NCI-H2029 treated with DMSO at 0.1 percent for 48 hours (cell line): ENCODE measurements around the gene NME7.
"Not testable (repeated sequence)": the region's sequence is repeated elsewhere in the genome, so short reads cannot be mapped to it uniquely, and the experiment has no call there.

Source experiments
- DNase-seq: peaks from one replicate; lab custom pipeline; 2025; lab: John Stamatoyannopoulos, UW

NME7 gene, protein sequence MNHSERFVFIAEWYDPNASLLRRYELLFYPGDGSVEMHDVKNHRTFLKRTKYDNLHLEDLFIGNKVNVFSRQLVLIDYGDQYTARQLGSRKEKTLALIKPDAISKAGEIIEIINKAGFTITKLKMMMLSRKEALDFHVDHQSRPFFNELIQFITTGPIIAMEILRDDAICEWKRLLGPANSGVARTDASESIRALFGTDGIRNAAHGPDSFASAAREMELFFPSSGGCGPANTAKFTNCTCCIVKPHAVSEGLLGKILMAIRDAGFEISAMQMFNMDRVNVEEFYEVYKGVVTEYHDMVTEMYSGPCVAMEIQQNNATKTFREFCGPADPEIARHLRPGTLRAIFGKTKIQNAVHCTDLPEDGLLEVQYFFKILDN

DNA sequence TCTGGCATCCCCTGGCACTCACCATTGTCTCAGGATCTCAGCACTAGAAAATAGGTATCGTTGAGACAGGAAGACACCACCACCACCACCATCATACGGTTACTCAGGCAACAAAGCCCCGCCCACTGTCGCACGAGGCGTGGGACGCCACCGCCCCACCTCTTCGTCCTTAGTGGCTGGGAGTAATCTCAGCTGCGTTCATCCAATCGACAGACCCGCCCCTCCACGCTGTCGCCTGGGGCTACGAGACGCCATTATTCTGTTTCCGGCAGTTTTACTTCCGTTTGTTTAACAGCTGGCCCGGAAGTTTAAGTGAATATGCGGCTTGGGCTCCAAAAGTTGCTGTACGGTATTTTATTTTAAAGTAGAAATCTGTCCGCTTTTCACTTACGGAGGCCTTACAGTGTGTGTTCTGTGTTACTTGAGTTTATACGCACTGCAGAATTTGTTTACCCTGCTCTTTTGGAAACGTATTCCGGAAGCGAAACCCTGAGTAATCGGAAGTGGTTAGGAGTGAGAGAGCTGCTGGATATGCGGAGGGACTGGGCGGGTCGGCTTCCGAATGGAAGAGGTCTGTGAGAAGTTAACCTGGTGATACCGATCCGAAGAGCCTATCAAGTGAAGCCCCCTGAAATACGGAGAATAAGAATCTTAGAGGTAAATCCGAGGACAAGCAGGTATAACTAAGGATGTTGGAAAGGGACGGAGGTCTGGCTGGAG is at the start of gene NME7, which contains the start of gene BLZF1:
NME7 (minus strand) TSS at position 112 of the 720 bp plus-strand sequence; CDS start at position 25, 87 bp downstream.
BLZF1 (plus strand) TSS at position 510 of the 720 bp plus-strand sequence. CDS start 1,328 bp downstream, outside the sequence.
- peak; percentile 66 for DNase-seq

DNA sequence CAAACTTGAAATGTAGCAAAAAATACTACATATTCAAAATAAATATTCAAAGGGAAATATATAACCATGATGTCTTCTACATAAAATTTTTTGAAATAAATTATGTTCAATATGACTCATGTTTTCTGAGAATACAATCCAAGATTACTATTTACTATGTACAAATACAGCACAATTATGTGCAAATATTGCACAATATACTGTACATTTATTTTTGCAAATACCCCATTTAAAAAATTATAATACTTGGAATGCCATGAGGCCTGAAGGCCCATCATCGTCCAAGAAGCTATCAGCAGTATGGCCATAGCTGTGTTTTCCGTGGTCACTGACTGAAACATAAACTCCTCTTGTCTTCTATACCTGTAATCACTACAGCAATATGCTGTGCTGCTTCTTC is 47.4 kb upstream of the NME7 start:
- no peak for DNase-seq

DNA sequence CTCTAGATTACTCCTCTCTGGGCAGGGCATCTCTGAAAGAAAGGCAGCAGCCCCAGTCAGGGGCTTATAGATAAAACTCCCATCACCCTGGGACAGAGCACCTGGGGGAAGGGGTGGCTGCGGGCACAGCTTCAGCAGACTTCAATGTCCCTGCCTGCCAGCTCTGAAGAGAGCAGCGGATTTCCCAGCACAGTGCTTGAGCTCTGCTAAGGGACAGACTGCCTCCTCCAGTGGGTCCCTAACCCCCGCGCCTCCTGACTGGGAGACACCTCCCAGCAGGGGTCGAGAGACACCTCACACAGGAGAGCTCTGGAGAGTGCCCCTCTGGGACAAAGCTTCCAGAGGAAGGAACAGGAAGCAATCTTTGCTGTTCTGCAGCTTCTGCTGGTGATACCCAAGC is 40.7 kb upstream of the NME7 start:
- DNase-seq, result not testable (repeated sequence)

DNA sequence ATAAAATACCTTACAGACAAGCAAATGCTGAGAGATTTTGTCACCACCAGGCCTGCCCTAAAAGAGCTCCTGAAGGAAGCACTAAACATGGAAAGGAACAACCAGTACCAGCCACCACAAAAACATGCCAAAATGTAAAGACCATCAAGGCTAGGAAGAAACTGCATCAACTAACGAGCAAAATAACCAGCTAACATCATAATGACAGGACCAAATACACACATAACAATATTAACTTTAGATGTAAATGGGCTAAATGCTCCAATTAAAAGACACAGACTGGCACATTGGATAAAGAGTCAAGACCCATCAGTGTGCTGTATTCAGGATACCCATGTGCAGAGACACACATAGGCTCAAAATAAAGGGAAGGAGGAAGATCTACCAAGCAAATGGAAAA is 35.0 kb upstream of the NME7 start:
- not testable (repeated sequence) for DNase-seq

DNA sequence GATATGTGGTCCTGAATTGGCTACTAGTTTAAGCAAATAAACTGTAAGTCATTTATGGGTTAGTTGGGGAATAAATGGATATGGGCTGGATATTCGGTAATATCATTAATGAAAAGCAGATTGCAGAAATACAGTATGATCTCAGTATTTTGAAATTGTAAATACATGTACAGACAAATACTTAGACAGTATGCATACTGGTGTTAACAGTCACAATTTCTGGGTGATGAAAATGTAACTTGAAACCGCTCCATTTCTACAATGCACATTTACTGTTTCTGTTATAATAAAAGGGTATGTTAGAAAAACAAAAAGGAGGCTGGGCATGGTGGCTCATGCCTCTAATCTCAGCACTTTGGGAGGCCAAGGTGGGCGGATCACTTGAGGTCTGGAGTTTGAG is 28.4 kb upstream of the NME7 start:
- no peak for DNase-seq

DNA sequence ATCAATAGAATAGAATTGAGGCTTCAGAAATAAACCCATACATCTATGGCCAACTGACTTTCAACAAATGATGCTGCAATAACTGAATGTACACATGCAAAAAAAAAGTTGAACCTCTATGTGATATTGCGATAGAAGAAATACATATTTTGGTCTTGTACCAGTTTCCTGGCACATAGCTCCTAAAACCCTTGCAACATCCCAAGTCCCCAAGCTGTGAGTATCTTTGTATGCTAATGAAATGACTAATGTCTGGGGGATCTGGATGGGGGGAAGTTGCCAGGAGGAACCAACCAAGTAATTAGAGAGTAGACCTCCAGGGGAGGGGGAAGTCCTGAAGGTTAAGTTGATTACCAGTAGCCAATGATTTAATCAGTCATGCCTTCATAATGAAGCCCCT is 24.8 kb upstream of the NME7 start:
- no peak for DNase-seq

DNA sequence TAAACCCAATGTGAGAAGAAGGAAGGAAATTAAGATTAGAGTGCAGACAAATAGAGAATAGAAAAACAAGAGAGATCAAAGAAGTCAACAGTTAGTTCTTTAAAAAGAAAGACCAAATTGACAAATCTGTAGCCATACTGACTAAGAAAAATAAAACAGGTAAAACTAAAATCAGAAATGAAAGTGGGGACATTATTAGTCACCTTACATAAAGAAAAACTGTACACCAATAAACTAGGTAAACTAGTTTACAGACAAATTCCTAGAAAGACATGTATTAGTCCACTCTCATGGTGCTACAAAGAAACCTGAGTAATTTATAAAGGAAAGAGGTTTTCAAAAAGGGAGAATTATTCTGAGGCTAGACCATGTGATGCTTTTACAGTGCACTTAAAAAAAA is 22.7 kb upstream of the NME7 start:
- DNase-seq, result no peak

DNA sequence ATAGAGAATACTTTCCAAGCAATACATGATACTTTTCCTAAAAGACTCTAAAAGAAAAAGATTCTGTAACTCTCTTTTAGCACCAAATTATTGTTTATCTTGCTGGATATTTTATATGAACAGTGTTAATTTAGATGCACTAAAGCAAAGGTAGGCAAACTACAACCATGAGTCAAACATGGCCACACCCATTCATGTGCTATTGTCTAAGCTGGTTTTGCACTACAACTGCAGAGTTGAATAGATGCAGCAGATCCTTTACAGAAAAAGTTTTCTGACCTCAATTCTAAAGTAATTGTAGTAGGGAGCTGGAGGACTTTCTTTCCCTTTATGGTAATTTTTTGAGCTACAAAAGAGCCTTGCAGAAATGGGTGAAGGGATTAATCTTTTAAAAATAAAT is 19.8 kb upstream of the NME7 start:
- DNase-seq, result no peak

DNA sequence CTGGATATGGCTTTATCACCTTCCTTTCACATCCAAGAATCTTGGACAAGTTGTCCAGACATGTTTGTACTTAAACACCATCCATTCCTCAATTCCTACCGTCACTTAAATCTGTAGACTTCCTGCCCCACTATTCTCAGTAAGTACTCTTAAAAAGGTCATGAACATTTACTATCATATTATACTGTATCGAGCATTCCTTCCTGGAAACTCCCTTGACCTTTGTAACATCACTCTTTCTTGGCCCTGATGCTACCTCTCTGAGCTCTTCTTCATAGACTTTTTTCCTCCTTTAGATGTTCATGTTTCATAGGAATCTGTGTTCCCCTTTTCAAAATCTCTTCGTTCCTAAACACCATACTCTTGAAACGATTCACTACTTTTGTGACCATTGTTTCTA is 15.9 kb upstream of the NME7 start:
- DNase-seq, result no peak

DNA sequence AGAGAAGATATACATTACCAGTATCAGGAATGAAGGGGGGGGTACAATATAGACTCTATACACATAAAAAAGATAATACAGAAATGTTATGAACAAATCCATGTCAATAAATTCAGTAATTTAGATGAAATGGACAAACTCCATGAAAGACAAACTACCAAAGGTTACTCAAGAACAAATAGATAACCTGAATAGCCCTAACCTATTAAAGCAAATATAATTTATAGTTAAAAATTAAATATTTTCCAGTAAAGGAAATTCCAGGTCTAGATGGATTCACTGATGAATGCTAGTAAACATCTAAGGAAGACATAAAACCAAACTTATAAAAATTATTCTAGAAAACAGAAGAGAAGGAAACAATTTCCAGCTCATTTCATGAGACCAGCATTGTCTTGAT is 13.6 kb upstream of the NME7 start:
- DNase-seq, result no peak

DNA sequence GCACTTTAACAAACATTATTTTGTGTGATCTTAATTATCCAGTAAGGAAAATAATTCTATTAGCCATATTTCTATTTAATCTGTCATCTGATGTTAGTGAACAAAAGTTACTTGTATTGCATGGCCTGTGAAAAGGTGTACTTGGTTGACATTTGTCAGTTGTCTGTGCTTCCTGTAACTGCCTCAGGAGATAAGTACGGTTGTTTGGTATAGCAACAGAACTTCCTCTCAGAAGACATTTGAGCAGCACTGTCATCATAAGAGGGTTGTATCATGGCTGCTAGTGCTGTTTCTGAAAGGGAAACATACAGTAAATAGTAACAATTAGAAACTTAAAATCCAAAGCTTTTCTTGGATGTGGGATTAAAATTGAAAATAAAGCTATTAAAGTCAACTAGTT is 3.8 kb upstream of the NME7 start:
- DNase-seq, result no peak

DNA sequence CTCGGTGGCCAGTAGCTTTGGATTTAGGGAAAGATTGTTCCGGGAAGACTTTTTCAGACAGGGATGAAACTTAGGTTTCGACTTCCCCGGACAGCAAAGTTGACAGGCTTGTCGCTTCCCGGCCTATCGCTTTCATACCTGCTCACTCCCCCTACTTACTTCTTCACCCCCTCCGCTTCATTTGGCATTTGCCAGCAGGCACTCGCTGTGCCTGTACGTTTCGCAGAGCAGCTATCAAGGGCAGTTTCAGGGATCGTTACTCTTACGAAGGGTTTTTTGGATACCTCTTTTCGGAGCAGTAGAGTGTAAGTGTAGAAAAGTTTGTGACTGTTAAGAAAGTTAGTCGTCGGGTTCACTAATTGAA is 791 bp upstream of the NME7 start:
- DNase-seq, result no peak

DNA sequence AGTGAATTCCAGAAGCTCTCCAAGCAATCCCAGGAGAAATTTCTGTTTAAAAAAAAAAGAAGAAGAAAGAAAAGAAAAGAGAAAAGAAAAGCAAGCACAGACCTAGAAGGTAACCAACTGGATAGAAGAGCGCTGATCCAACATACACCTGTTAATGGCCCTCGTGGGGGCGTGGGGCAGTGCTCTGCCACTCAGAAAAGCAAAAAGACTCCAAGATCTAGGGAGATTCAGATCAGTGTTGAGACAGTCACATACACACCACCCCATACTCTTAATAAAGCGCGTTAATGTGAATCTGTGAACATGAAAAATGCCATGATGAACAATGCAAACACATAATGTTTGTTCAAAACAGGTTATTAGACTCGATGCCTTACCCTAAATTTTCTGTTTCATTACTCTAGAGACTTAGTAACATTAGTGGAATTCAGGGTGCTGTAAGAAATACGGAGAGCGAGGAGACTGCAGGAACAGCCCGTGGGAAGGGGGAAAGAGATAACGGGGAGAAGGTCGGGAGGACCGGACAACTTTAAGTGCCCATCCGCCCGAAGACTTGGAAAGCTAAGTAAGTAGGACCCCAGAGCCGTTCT is 406 bp downstream of the NME7 start:
- no peak for DNase-seq

DNA sequence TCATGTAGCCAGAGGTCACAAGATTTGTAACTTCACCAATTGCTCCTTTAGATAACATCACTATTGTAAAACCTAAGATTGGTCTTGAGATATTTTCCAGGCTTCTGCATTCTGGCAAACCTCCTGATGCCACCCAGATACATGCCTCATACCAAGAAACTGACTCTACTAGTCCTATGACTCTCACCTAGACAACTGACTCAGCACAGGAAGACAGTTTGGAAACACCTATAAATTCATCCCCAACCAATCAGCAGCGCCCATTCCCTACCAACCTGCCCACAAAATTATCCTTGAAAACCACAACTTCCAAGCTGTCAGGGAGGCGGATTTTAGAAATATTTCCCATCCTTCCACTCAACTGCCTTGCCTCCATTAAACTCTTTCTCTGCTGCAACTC is 2.6 kb downstream of the NME7 start:
- DNase-seq, result no peak

DNA sequence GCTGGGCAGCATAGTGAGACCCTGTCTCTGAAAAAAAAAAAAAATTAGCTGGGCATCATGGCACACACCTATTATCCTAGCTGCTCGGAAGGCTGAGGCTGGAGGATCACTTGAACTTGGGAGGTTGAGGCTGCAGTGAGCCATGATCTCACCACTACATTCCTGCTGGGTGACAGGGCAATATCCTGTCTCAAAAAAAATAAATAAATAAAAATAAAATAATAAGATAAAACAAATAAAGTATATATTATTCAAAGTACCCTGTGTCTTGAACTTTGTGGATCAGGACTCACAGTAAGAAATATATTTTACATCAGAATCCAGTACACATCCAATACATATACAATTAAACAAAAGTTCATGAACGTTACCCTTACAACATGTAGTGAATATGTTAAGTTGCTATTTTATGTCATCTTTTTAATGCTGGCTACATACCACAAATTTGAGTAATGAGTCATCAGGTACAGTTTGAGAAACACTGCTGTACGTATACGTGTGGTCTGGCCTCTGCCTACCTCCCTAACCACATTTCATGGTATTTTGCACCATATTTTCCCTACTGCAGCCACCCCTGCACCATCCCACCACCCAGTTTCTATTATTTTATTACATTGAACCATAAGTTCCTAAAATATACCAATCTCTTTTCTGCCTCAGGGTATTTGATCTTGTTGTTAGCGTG is 4.4 kb downstream of the NME7 start:
- no peak for DNase-seq

DNA sequence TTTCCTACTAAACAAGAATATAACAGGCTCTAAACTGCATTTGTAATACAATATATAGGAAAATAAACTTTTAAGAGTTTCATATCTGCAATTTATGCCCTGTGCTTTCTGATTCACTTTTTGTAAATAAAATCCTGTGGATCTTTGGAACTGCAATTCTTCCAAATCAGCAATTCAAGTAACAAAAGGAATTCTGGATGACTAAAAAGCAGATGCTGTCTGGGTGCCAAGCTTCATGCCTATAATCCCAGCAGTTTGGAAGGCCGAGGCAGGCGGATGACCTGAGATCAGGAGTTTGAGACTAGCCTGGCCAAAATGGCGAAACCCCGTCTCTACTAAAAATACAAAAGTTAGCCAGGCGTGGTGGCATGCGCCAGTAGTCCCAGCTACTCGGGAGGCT is 6.3 kb downstream of the NME7 start:
- DNase-seq, result no peak

DNA sequence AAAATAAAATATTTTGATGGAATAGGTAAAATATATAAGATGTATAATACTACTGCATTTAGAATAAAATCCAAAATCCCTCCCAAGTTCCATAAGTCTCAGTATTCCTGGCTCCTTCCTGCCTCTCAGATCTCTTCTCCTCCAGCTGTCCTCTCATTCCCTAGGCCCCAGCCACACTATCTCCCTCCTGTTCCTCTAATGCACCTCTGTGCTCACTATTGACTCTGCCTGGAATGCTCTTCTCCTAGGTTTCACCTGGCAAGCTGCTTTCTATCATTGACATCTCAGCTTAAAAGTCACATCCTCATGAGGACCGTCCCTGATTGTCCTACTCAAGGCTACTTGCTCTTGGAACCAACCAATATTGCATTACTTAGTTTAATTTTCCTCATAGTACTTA is 7.2 kb downstream of the NME7 start:
- DNase-seq, result no peak

DNA sequence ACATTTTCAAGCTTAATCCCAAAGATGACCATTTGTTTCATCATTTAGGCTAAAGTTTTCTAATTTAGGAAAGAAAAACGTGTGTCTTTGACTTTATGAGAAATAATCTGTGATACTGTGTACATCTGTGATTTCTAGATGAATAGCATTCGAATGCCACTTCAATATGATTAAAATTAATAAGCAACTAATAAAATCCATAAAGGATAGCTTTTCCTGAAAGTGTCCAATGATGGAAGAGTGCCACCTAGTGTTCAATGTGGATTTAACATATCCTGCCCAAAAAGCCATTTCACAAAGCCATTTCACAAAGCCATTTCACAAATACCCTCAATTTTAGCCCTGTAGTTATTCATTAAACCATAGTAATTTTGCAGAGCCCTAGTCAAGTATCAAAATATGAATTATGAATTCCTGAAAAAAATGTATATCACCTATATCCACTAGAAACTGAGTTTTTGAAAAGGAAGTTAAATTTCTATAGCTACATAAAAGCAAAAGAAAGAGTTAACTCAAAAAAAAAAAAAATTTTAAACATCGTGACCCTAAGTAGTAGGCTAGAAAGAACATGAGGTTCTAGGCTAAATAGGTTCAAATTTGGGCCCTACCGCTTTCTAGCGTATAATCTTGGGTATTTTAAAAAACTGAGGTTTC is 19.1 kb downstream of the NME7 start:
- DNase-seq, result peak; percentile 16

DNA sequence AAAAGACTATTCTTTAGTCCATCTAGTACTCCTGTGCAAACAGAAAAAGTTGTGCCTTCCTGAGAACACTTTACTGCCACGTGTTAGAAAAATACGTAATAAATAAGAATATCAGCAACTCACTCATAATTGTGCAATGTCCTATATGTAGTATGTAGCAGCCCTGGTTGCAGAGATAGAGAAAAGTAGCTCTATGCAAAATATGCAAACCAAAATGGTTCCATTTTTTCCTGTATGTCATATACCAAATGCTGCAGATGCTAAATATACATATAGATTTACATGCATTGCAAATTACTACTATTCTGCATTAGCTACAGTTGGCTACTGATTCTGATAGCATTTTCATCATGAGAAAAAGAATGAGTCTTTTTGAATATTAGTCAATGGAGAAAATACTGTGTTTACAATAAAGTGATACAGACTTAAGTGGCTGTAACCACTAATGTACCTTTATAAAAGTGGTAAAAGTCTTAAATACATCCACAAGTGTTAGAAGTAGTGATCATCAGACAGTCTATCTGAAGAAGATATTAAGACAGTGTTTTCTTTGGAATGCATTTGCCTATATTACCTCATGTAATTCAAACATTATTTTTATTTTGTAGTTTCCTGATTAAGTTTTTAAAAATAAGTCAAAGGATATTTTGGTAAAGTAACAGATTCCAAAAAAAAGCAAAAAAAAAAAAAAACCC is 19.8 kb downstream of the NME7 start:
- no peak for DNase-seq

DNA sequence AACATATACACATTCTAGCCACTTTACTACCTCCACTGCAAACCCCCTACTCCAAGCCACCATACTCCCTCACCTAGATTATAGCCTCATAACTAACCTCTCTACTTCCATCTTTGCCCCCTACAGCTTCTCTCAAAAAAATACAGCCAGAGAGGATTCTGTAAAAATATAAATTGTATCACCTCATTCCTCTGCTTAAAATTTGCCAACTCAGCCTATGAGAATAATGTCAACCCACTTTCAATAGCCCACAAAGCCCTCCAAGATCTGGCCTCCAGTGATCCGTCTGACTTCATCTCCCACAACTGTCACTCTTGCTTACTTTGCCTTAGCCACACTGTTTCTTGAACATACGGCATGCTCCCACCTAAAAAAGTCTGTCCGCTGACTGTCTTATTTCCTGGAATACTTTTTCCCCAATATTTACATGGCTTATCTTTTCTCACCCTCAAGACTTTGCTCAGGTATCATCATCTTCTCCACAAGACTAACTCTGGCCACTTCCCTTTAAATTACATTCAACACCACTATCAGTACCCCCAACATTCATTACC is 21.5 kb downstream of the NME7 start:
- no peak for DNase-seq

DNA sequence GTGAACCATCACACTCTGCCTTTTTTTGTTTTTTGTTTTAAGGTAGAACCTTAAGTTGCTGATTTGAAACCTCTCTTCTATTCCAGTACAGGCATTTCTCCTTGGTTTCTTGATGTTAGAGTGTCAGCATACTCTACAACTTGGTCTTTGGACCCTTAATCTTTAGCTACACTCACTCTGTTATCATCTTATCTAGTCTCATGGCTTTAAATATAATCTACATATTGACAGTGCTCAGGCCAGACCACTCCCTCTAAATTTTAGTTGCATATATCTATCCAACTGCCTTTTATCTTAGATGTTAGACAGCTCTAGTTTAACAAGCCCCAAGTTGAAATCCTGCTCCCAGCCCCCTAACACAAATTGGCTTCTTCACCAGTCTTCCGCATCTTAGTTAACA is 22.1 kb downstream of the NME7 start:
- DNase-seq, result no peak
